Activated naive CD4-positive, alpha-beta T cell treated with anti-CD3 and anti-CD28 coated beads, Interleukin-2, amount 10 ng/mL, durations not matched to agents 7 days and 5 days (primary cell): Measurements from ENCODE around the gene SFSWAP.

Experiments
- CTCF ChIA-PET: fragments of 350-600 bp; sonication (Branson Sonifier 250); formaldehyde crosslinking; loops from one replicate; lab custom pipeline; 2021; ENCODE audit warnings: antibody characterized with exemption; lab: Charles Lee
- DNase-seq: peaks from one replicate; pipeline ENCODE4 v3.0.0-alpha.2; 2020
- H3K27ac Mint-ChIP-seq: one replicate; pipeline ENCODE4 v1.8.0; 2021; ENCODE audit warnings: mild to moderate bottlenecking, moderate library complexity, mixed read lengths
- H3K27me3 Mint-ChIP-seq: one replicate; pipeline ENCODE4 v1.8.0; 2021; ENCODE audit warnings: mild to moderate bottlenecking, mixed read lengths
- H3K36me3 Mint-ChIP-seq: one replicate; pipeline ENCODE4 v1.8.0; 2021; ENCODE audit warnings: mixed read lengths
- H3K4me1 Mint-ChIP-seq: one replicate; pipeline ENCODE4 v1.8.0; 2021; ENCODE audit warnings: mixed read lengths
- H3K4me3 Mint-ChIP-seq: one replicate; pipeline ENCODE4 v1.8.0; 2021; ENCODE audit warnings: mild to moderate bottlenecking, moderate library complexity, mixed read lengths
- H3K9me3 Mint-ChIP-seq: one replicate; pipeline ENCODE4 v1.8.0; 2021; ENCODE audit warnings: mixed read lengths

The SFSWAP gene

GRCh38 chr12:131684015-131684725 lies 26.7 kb upstream of the SFSWAP start:
- peaks cover 4% of the 10 kb centered on the region for H3K27me3 Mint-ChIP-seq

DNA sequence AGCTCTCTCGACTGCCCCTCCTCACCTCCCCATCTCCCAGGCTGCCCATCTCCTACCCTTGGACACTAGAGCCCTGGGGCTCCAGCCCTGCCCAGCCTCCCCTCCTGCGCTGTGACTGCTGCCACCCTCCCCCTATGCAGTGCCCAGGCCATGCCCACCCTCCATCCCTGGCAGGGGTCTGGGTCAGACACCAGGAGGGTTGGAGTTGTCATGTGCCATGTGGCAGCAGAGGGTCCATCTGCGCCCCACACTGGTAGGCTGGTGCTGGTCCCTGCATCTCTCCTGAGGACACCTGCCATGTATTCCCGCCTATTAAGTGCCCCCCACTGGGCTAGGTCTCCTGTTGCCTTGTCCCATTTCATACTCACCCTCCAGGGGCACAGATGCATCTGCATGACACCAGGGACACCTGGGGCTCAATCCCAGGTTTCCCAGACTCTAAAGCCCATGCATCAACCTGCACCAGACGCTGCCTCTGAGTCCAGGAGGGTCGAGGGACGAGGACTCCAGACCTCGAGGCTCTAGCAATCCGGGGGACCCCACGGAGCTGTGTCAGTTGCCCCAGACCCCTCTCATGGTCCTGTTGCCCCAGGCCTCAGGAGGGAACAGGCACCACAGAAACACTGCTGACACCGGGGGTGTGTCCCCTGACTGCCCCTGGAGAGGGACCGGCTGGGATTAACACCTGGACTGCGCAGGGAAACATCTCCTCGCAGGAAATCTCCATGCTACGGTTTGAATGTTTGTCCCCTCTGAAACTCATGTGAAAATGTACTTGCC lies 23.4 kb upstream of the SFSWAP start:
- no peaks in the 10 kb centered on the region for H3K27me3 Mint-ChIP-seq
- H3K4me1 Mint-ChIP-seq, result no peaks in the 10 kb centered on the region
- no peak overlapping the region for H3K4me3 Mint-ChIP-seq
- no peak overlapping the region for H3K27ac Mint-ChIP-seq
- peaks cover 24% of the 10 kb centered on the region for H3K9me3 Mint-ChIP-seq
- CTCF ChIA-PET, result no interaction called here
- no peaks in the 10 kb centered on the region for H3K36me3 Mint-ChIP-seq
- no peak for DNase-seq

More at GRCh38 chr12:131684015-131684725, 26.7 kb upstream of the SFSWAP start:
- H3K27ac Mint-ChIP-seq, result no peak overlapping the region
- CTCF ChIA-PET, result no interaction called here
- no peak overlapping the region for H3K4me3 Mint-ChIP-seq
- no peaks in the 10 kb centered on the region for H3K4me1 Mint-ChIP-seq
- H3K9me3 Mint-ChIP-seq, result peaks cover 21% of the 10 kb centered on the region
- no peak for DNase-seq
- no peaks in the 10 kb centered on the region for H3K36me3 Mint-ChIP-seq

DNA sequence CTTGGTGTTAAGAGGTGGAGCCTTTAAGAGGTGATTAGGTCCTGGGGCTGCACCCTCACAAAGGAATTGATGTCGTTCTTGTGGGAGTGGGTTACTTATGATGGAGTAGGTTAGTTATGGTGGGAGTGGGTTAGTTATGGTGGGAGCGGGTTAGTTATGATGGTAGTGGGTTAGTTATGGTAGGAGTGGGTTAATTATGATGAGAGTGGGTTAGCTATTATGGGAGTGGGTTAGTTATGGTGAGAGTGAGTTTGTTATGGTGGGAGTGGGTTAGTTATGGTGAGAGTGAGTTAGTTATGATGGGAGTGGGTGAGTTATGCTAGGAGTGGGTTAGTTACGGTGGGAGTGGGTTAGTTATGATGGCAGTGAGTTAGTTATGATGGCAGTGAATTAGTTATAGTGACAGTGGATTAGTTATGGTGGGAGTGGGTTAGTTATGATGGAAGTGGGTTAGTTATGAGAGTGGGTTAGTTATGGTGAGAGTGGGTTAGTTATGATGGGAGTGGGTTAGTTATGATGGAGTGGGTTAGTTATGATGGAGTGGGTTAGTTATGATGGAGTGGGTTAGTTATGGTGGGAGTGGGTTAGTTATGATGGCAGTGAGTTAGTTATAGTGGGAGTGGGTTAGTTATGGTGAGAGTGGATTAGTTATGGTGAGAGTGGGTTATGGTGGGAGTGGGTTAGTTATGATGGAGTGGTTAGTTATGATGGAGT lies 22.6 kb upstream of the SFSWAP start:
- CTCF ChIA-PET, result no interaction called here
- Mint-ChIP-seq H3K27ac (no peak overlapping the region), H3K36me3 (no peaks in the 10 kb centered on the region), H3K9me3 (peaks cover 18% of the 10 kb centered on the region), H3K27me3 (no peaks in the 10 kb centered on the region), H3K4me1 (no peaks in the 10 kb centered on the region), H3K4me3 (no peak overlapping the region)
- no peak for DNase-seq

DNA sequence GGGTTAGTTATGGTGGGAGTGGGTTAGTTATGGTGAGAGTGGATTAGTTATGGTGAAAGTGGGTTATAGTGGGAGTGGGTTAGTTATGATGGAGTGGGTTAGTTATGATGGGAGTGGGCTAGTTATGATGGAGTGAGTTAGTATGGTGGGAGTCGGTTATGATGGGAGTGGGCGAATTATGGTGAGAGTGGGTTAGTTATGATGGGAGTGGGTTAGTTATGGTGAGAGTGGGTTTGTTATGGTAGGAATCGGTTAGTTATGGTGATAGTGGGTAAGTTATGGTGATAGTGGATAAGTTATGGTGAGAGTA lies 22.1 kb upstream of the SFSWAP start:
- Mint-ChIP-seq H3K4me3 (no peak overlapping the region), H3K9me3 (peaks cover 18% of the 10 kb centered on the region), H3K27ac (no peak overlapping the region), H3K36me3 (no peaks in the 10 kb centered on the region), H3K4me1 (no peaks in the 10 kb centered on the region), H3K27me3 (no peaks in the 10 kb centered on the region)
- CTCF ChIA-PET, result no interaction called here
- no peak for DNase-seq

DNA sequence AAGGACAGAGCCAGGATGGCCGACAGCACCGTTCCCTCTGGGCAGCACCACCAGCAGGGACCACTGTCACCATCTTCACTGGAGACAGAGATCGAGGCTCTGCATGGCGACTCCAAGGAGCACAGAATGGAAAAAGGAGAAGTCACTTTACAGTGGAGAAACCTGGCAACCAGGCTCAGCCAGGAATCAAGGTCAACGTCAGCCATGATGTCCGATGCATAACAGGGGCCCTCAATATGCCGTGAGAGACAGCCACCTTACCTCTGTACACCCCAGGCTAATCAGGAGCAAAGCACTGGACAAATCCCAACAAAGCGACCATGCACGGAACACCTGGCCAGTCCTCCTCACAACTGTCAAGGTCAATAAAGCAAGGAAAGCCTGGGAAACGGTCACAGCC lies 20.6 kb upstream of the SFSWAP start:
- DNase-seq, result no peak
- no peaks in the 10 kb centered on the region for H3K4me1 Mint-ChIP-seq
- no peak overlapping the region for H3K27ac Mint-ChIP-seq
- peaks cover 18% of the 10 kb centered on the region for H3K9me3 Mint-ChIP-seq
- no peaks in the 10 kb centered on the region for H3K27me3 Mint-ChIP-seq
- H3K36me3 Mint-ChIP-seq, result no peaks in the 10 kb centered on the region
- no peak overlapping the region for H3K4me3 Mint-ChIP-seq
- CTCF ChIA-PET, result no interaction called here

DNA sequence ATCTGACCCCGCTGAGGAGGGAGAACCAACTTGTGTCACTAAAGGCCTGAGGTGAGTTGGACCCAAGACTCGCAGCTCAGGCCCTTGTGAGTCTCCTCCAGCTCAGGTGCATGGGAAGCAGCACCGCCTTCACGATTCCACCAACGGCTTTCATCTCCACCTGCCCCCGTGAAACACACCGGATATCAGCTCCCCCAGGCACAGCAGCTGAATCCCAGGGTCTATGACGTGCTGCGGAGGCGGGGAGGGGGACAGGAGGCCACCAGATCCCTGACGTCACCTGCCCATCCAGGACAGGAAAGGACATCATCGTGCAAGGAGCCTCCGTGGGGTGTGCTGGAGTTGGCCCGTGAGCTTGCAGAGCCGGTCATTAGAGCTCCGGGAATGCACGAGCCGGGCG lies 18.5 kb upstream of the SFSWAP start:
- no peak overlapping the region for H3K4me3 Mint-ChIP-seq
- DNase-seq, result no peak

GRCh38 chr12:131693149-131693548 lies 17.7 kb upstream of the SFSWAP start:
- CTCF ChIA-PET, result no interaction called here
- H3K9me3 Mint-ChIP-seq, result peaks cover 13% of the 10 kb centered on the region
- H3K27ac Mint-ChIP-seq, result no peak overlapping the region
- no peaks in the 10 kb centered on the region for H3K36me3 Mint-ChIP-seq
- H3K27me3 Mint-ChIP-seq, result peaks cover under 1% of the 10 kb centered on the region
- H3K4me3 Mint-ChIP-seq, result no peak overlapping the region
- H3K4me1 Mint-ChIP-seq, result no peaks in the 10 kb centered on the region
- no peak for DNase-seq

More for the DNA sequence above, 18.5 kb upstream of the SFSWAP start:
- Mint-ChIP-seq H3K36me3 (no peaks in the 10 kb centered on the region), H3K27me3 (no peaks in the 10 kb centered on the region), H3K27ac (no peak overlapping the region), H3K9me3 (peaks cover 18% of the 10 kb centered on the region), H3K4me1 (no peaks in the 10 kb centered on the region)
- CTCF ChIA-PET, result no interaction called here

GRCh38 chr12:131694116-131694838 lies 16.6 kb upstream of the SFSWAP start:
- CTCF ChIA-PET, result no interaction called here
- Mint-ChIP-seq H3K4me1 (no peaks in the 10 kb centered on the region), H3K27ac (no peak overlapping the region), H3K9me3 (peaks cover 2% of the 10 kb centered on the region), H3K36me3 (no peaks in the 10 kb centered on the region), H3K27me3 (peaks cover 6% of the 10 kb centered on the region), H3K4me3 (no peak overlapping the region)
- DNase-seq, result no peak

GRCh38 chr12:131695968-131696367 lies 14.9 kb upstream of the SFSWAP start:
- Mint-ChIP-seq H3K27me3 (peaks cover 6% of the 10 kb centered on the region), H3K4me3 (no peak overlapping the region), H3K4me1 (no peaks in the 10 kb centered on the region), H3K36me3 (no peaks in the 10 kb centered on the region), H3K27ac (no peak overlapping the region), H3K9me3 (no peaks in the 10 kb centered on the region)
- CTCF ChIA-PET, result no interaction called here
- DNase-seq, result no peak

DNA sequence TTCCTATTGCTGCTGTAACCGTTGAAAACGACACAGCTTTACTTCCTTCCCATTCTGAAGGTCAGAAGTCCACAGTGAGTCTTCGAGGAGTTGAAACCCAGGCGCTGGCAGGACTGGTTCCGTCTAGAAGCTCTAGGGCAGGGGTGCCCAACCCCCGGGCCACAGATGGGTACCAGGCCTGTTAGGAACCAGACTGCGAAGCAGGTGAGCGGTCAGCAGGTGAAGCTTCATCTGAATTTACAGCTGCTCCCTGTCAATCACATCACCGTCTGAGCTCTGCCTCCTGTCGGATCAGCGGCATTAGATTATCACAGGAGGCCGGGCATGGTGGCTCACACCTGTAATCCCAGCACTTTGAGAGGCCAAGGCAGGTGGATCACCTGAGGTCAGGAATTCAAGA lies 12.6 kb upstream of the SFSWAP start:
- peaks cover 6% of the 10 kb centered on the region for H3K27me3 Mint-ChIP-seq
- no peak overlapping the region for H3K4me3 Mint-ChIP-seq
- DNase-seq, result no peak
- no peak overlapping the region for H3K27ac Mint-ChIP-seq
- H3K4me1 Mint-ChIP-seq, result no peaks in the 10 kb centered on the region
- no peaks in the 10 kb centered on the region for H3K9me3 Mint-ChIP-seq
- H3K36me3 Mint-ChIP-seq, result no peaks in the 10 kb centered on the region
- CTCF ChIA-PET, result no interaction called here

GRCh38 chr12:131699434-131699833 lies 11.5 kb upstream of the SFSWAP start:
- peaks cover 6% of the 10 kb centered on the region for H3K27me3 Mint-ChIP-seq
- DNase-seq, result no peak
- no peaks in the 10 kb centered on the region for H3K4me1 Mint-ChIP-seq
- H3K4me3 Mint-ChIP-seq, result no peak overlapping the region
- CTCF ChIA-PET, result no interaction called here
- H3K36me3 Mint-ChIP-seq, result no peaks in the 10 kb centered on the region
- no peak overlapping the region for H3K27ac Mint-ChIP-seq
- H3K9me3 Mint-ChIP-seq, result no peaks in the 10 kb centered on the region

- Mint-ChIP-seq H3K4me3 (no peak overlapping the region), H3K27me3 (peaks cover 6% of the 10 kb centered on the region), H3K36me3 (no peaks in the 10 kb centered on the region), H3K4me1 (no peaks in the 10 kb centered on the region), H3K27ac (no peak overlapping the region), H3K9me3 (no peaks in the 10 kb centered on the region)
- no peak for DNase-seq
- CTCF ChIA-PET, result no interaction called here
These were observed 10.6 kb upstream of the SFSWAP start for GRCh38 chr12:131700271-131700670.

GRCh38 chr12:131701705-131702572 lies 9.0 kb upstream of the SFSWAP start:
- CTCF ChIA-PET, result no interaction called here
- Mint-ChIP-seq H3K27me3 (peaks cover 6% of the 10 kb centered on the region), H3K4me1 (no peaks in the 10 kb centered on the region), H3K4me3 (no peak overlapping the region), H3K36me3 (no peaks in the 10 kb centered on the region), H3K27ac (no peak overlapping the region), H3K9me3 (no peaks in the 10 kb centered on the region)
- DNase-seq, result no peak

- CTCF ChIA-PET, result no interaction called here
- DNase-seq, result no peak
- Mint-ChIP-seq H3K4me1 (no peaks in the 10 kb centered on the region), H3K36me3 (no peaks in the 10 kb centered on the region), H3K27ac (no peak overlapping the region), H3K9me3 (no peaks in the 10 kb centered on the region), H3K4me3 (no peak overlapping the region), H3K27me3 (peaks cover 6% of the 10 kb centered on the region)
These were observed 8.4 kb upstream of the SFSWAP start for GRCh38 chr12:131702573-131702877.
